ENCODE results near the gene CDK12. TPM values are rescaled to one million over a fixed set of nuclear protein-coding genes. Genes with fewer than 3 reads are reported as not detected.

CDK12 gene
- total and polyA plus RNA-seq, 10 of the 15 experiments (the other 5 are each of a cell fraction or from before 2014, with no cell fraction given), result 3.2 to 55.1 (median 31.9) TPM

DNA sequence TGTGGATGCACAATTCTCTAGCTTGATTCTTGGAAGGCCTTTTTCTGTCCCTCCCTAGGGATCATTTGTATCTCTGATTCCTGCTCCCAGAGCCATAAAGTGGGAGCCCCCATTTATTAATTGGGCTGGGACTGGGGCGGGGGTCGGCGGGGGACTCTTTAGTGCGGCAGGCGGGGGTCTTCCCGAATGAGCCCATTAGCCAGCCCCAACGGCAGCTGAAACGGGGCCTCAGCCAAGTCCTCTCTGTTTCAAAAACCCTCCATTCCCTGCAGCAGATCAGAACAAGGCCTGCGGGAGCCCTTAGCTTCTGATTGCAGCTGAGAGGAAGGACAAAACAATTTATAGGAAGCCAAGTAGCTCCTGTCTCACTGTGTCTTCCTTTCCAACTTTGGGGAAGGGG lies 79.3 kb downstream of the CDK12 start:
- CTCF ChIA-PET, result interaction anchor here (0.7 to 5.4 kb wide), 4 partner anchors 7 to 296 kb away, joined by 3 to 30 read pairs (median 4); no protein-coding TSS in a partner anchor
- H4K20me1 ChIP-seq (ENCODE audit: control insufficient read depth, insufficient read depth), result peaks cover 3% of the 10 kb centered on the region; the same call in 1 of the 2 replicates
- TF ChIP-seq, protein P1, sequence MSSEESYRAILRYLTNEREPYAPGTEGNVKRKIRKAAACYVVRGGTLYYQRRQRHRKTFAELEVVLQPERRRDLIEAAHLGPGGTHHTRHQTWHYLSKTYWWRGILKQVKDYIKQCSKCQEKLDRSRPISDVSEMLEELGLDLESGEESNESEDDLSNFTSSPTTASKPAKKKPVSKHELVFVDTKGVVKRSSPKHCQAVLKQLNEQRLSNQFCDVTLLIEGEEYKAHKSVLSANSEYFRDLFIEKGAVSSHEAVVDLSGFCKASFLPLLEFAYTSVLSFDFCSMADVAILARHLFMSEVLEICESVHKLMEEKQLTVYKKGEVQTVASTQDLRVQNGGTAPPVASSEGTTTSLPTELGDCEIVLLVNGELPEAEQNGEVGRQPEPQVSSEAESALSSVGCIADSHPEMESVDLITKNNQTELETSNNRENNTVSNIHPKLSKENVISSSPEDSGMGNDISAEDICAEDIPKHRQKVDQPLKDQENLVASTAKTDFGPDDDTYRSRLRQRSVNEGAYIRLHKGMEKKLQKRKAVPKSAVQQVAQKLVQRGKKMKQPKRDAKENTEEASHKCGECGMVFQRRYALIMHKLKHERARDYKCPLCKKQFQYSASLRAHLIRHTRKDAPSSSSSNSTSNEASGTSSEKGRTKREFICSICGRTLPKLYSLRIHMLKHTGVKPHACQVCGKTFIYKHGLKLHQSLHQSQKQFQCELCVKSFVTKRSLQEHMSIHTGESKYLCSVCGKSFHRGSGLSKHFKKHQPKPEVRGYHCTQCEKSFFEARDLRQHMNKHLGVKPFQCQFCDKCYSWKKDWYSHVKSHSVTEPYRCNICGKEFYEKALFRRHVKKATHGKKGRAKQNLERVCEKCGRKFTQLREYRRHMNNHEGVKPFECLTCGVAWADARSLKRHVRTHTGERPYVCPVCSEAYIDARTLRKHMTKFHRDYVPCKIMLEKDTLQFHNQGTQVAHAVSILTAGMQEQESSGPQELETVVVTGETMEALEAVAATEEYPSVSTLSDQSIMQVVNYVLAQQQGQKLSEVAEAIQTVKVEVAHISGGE (CRISPR knock-in tag; IDR thresholded peaks at IDR 0.05), result no peak
- TF ChIP-seq DPF2 (IDR thresholded peaks at IDR 0.05) (no peak), MYB (IDR thresholded peaks at IDR 0.05; ENCODE audit: borderline replicate concordance, low read depth, low read length) (no peak), NFXL1 (IDR thresholded peaks at IDR 0.05; ENCODE audit: borderline replicate concordance) (no peak), TARDBP (IDR thresholded peaks at IDR 0.05; ENCODE audit: borderline replicate concordance) (no peak), ESRRA (IDR thresholded peaks at IDR 0.05; ENCODE audit: low read length) (no peak), ZBED1 (IDR thresholded peaks at IDR 0.05; ENCODE audit: borderline replicate concordance) (no peak), YBX1 (IDR thresholded peaks at IDR 0.05) (no peak)
- TF ChIP-seq, protein P2, sequence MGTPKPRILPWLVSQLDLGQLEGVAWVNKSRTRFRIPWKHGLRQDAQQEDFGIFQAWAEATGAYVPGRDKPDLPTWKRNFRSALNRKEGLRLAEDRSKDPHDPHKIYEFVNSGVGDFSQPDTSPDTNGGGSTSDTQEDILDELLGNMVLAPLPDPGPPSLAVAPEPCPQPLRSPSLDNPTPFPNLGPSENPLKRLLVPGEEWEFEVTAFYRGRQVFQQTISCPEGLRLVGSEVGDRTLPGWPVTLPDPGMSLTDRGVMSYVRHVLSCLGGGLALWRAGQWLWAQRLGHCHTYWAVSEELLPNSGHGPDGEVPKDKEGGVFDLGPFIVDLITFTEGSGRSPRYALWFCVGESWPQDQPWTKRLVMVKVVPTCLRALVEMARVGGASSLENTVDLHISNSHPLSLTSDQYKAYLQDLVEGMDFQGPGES (IDR thresholded peaks at IDR 0.05), result no peak
- TF ChIP-seq, protein P3, sequence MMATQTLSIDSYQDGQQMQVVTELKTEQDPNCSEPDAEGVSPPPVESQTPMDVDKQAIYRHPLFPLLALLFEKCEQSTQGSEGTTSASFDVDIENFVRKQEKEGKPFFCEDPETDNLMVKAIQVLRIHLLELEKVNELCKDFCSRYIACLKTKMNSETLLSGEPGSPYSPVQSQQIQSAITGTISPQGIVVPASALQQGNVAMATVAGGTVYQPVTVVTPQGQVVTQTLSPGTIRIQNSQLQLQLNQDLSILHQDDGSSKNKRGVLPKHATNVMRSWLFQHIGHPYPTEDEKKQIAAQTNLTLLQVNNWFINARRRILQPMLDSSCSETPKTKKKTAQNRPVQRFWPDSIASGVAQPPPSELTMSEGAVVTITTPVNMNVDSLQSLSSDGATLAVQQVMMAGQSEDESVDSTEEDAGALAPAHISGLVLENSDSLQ (IDR thresholded peaks at IDR 0.05), result no peak
- TF ChIP-seq, protein P4, sequence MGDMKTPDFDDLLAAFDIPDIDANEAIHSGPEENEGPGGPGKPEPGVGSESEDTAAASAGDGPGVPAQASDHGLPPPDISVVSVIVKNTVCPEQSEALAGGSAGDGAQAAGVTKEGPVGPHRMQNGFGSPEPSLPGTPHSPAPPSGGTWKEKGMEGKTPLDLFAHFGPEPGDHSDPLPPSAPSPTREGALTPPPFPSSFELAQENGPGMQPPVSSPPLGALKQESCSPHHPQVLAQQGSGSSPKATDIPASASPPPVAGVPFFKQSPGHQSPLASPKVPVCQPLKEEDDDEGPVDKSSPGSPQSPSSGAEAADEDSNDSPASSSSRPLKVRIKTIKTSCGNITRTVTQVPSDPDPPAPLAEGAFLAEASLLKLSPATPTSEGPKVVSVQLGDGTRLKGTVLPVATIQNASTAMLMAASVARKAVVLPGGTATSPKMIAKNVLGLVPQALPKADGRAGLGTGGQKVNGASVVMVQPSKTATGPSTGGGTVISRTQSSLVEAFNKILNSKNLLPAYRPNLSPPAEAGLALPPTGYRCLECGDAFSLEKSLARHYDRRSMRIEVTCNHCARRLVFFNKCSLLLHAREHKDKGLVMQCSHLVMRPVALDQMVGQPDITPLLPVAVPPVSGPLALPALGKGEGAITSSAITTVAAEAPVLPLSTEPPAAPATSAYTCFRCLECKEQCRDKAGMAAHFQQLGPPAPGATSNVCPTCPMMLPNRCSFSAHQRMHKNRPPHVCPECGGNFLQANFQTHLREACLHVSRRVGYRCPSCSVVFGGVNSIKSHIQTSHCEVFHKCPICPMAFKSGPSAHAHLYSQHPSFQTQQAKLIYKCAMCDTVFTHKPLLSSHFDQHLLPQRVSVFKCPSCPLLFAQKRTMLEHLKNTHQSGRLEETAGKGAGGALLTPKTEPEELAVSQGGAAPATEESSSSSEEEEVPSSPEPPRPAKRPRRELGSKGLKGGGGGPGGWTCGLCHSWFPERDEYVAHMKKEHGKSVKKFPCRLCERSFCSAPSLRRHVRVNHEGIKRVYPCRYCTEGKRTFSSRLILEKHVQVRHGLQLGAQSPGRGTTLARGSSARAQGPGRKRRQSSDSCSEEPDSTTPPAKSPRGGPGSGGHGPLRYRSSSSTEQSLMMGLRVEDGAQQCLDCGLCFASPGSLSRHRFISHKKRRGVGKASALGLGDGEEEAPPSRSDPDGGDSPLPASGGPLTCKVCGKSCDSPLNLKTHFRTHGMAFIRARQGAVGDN (IDR thresholded peaks at IDR 0.05), result no peak
- TF ChIP-seq, protein P5, sequence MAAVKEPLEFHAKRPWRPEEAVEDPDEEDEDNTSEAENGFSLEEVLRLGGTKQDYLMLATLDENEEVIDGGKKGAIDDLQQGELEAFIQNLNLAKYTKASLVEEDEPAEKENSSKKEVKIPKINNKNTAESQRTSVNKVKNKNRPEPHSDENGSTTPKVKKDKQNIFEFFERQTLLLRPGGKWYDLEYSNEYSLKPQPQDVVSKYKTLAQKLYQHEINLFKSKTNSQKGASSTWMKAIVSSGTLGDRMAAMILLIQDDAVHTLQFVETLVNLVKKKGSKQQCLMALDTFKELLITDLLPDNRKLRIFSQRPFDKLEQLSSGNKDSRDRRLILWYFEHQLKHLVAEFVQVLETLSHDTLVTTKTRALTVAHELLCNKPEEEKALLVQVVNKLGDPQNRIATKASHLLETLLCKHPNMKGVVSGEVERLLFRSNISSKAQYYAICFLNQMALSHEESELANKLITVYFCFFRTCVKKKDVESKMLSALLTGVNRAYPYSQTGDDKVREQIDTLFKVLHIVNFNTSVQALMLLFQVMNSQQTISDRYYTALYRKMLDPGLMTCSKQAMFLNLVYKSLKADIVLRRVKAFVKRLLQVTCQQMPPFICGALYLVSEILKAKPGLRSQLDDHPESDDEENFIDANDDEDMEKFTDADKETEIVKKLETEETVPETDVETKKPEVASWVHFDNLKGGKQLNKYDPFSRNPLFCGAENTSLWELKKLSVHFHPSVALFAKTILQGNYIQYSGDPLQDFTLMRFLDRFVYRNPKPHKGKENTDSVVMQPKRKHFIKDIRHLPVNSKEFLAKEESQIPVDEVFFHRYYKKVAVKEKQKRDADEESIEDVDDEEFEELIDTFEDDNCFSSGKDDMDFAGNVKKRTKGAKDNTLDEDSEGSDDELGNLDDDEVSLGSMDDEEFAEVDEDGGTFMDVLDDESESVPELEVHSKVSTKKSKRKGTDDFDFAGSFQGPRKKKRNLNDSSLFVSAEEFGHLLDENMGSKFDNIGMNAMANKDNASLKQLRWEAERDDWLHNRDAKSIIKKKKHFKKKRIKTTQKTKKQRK (IDR thresholded peaks at IDR 0.05; ENCODE audit: low read depth, low read length), result no peak

More for the DNA sequence above, 79.3 kb downstream of the CDK12 start:
- Histone ChIP-seq H3K27me3 (replicated peaks in 1 of 2; ENCODE audit: control insufficient read depth in 2 of 2, insufficient read depth in 2 of 2, low read length in 1 of 2) (no peaks in the 10 kb centered on the region), H3K4me3 (no peak overlapping the region), H3K79me2 (ENCODE audit: control insufficient read depth, insufficient read depth, low read length) (no peaks in the 10 kb centered on the region), H3K9ac (ENCODE audit: control insufficient read depth, insufficient read depth, low read length) (no peak overlapping the region), H3K9me3 (replicated peaks; ENCODE audit: control insufficient read depth, insufficient read depth, low read length) (no peaks in the 10 kb centered on the region), H3K4me1 (ENCODE audit: control insufficient read depth, insufficient read depth, low read length) (no peaks in the 10 kb centered on the region), H3K36me3 (ENCODE audit: control insufficient read depth in 2 of 2, insufficient read depth in 2 of 2, low read length in 1 of 2) (no peaks in the 10 kb centered on the region), H2AFZ (ENCODE audit: control insufficient read depth, low read depth, low read length) (no peak overlapping the region), H3K27ac (ENCODE audit: control insufficient read depth, insufficient read depth) (no peak overlapping the region), H3K4me2 (ENCODE audit: control insufficient read depth, insufficient read depth) (no peak overlapping the region)
- RAD21 ChIA-PET (ENCODE audit: unreplicated experiment), result no interaction called here
- FAIRE-seq (no peak), ATAC-seq (no peak), DNase-seq (ENCODE audit: low read depth, low spot score) (no peak)
- intact Hi-C loops (cut with micrococcal nuclease; ENCODE audit: unreplicated experiment), result no loop called here
- no TSS peak for BruUV-seq (replicated peaks)
- SMC1A ChIA-PET (ENCODE audit: uncharacterized antibody, unreplicated experiment), result no interaction called here
- POLR2A ChIA-PET, result no interaction called here
- in situ Hi-C loops (cut with MboI), result no loop called here
- 97% methylated on average over 9 of the region's 9 CpGs for WGBS (ENCODE audit: insufficient coverage, insufficient replicate concordance, low lambda C conversion rate, missing lambda C conversion rate)

Measured in GM12878 (cell line).